T-helper 1 cell treated with Interleukin-12 subunit alpha and Interleukin-12 subunit beta and Interleukin-4 antibody, amounts not matched to agents 30 μg/mL and 1 μg/mL, for 36 hours (primary cell): ENCODE measurements around the gene GTF2I.
"Not testable (repeated sequence)": the region's sequence is repeated elsewhere in the genome, so short reads cannot be mapped to it uniquely, and the experiment has no call there.

Experiments used
- H3K27ac Mint-ChIP-seq: one replicate; pipeline ENCODE4 v1.8.0; 2021; ENCODE audit warnings: mild to moderate bottlenecking, mixed read lengths
- H3K27me3 Mint-ChIP-seq: one replicate; pipeline ENCODE4 v1.8.0; 2021; ENCODE audit warnings: low read depth, mixed read lengths
- H3K36me3 Mint-ChIP-seq: one replicate; pipeline ENCODE4 v1.8.0; 2021; ENCODE audit warnings: low read depth, mixed read lengths
- H3K4me1 Mint-ChIP-seq: one replicate; pipeline ENCODE4 v1.8.0; 2021; ENCODE audit warnings: low read depth, mixed read lengths
- H3K4me3 Mint-ChIP-seq: one replicate; pipeline ENCODE4 v1.8.0; 2021; ENCODE audit warnings: mild to moderate bottlenecking, moderate library complexity, mixed read lengths
- H3K9me3 Mint-ChIP-seq: one replicate; pipeline ENCODE4 v1.8.0; 2021; ENCODE audit warnings: mixed read lengths

Gene GTF2I

GRCh38 chr7:74770062-74770461 lies 112.5 kb downstream of the GTF2I start:
- not testable (repeated sequence) for H3K4me3 Mint-ChIP-seq, H3K9me3 Mint-ChIP-seq, H3K27me3 Mint-ChIP-seq, H3K27ac Mint-ChIP-seq, H3K4me1 Mint-ChIP-seq, H3K36me3 Mint-ChIP-seq

- H3K27ac Mint-ChIP-seq, result not testable (repeated sequence)
These were observed 114.6 kb downstream of the GTF2I start for GRCh38 chr7:74772093-74772492.

GRCh38 chr7:74773760-74774750 lies 116.5 kb downstream of the GTF2I start, which contains the start of gene NCF1:
Gene NCF1, plus strand, starts transcription at chr7:74774011. Its CDS starts 21 bp downstream, at chr7:74774032.
- H3K36me3 Mint-ChIP-seq, H3K27me3 Mint-ChIP-seq, H3K9me3 Mint-ChIP-seq, H3K4me1 Mint-ChIP-seq, H3K27ac Mint-ChIP-seq, H3K4me3 Mint-ChIP-seq: not testable (repeated sequence)

More at GRCh38 chr7:74772093-74772492, 114.6 kb downstream of the GTF2I start:
- not testable (repeated sequence) for H3K4me1 Mint-ChIP-seq, H3K36me3 Mint-ChIP-seq, H3K4me3 Mint-ChIP-seq, H3K9me3 Mint-ChIP-seq, H3K27me3 Mint-ChIP-seq

- not testable (repeated sequence) for H3K9me3 Mint-ChIP-seq, H3K27me3 Mint-ChIP-seq, H3K4me1 Mint-ChIP-seq, H3K36me3 Mint-ChIP-seq, H3K27ac Mint-ChIP-seq, H3K4me3 Mint-ChIP-seq
These were observed 117.6 kb downstream of the GTF2I start for GRCh38 chr7:74775111-74775510.

GRCh38 chr7:74779053-74779452 lies 121.5 kb downstream of the GTF2I start:
- not testable (repeated sequence) for H3K9me3 Mint-ChIP-seq, H3K4me3 Mint-ChIP-seq, H3K27ac Mint-ChIP-seq, H3K36me3 Mint-ChIP-seq, H3K27me3 Mint-ChIP-seq, H3K4me1 Mint-ChIP-seq

GRCh38 chr7:74781746-74782145 lies 124.2 kb downstream of the GTF2I start:
- H3K36me3 Mint-ChIP-seq, H3K27me3 Mint-ChIP-seq, H3K27ac Mint-ChIP-seq, H3K4me3 Mint-ChIP-seq, H3K9me3 Mint-ChIP-seq, H3K4me1 Mint-ChIP-seq: not testable (repeated sequence)

GRCh38 chr7:74783595-74783994 lies 126.1 kb downstream of the GTF2I start:
- not testable (repeated sequence) for H3K27me3 Mint-ChIP-seq, H3K9me3 Mint-ChIP-seq, H3K27ac Mint-ChIP-seq, H3K4me1 Mint-ChIP-seq, H3K4me3 Mint-ChIP-seq, H3K36me3 Mint-ChIP-seq

- not testable (repeated sequence) for H3K27ac Mint-ChIP-seq, H3K4me1 Mint-ChIP-seq, H3K4me3 Mint-ChIP-seq, H3K9me3 Mint-ChIP-seq, H3K27me3 Mint-ChIP-seq, H3K36me3 Mint-ChIP-seq
These were observed 131.0 kb downstream of the GTF2I start for GRCh38 chr7:74788369-74789150.

- H3K9me3 Mint-ChIP-seq, H3K4me3 Mint-ChIP-seq, H3K4me1 Mint-ChIP-seq, H3K27me3 Mint-ChIP-seq, H3K36me3 Mint-ChIP-seq, H3K27ac Mint-ChIP-seq: not testable (repeated sequence)
These were observed 131.8 kb downstream of the GTF2I start for GRCh38 chr7:74789200-74789736.

GRCh38 chr7:74797848-74798622 lies 140.5 kb downstream of the GTF2I start:
- H3K27me3 Mint-ChIP-seq, H3K9me3 Mint-ChIP-seq, H3K4me3 Mint-ChIP-seq, H3K36me3 Mint-ChIP-seq, H3K4me1 Mint-ChIP-seq, H3K27ac Mint-ChIP-seq: not testable (repeated sequence)

GRCh38 chr7:74798644-74799043 lies 141.1 kb downstream of the GTF2I start:
- not testable (repeated sequence) for H3K9me3 Mint-ChIP-seq, H3K4me3 Mint-ChIP-seq, H3K36me3 Mint-ChIP-seq, H3K4me1 Mint-ChIP-seq, H3K27ac Mint-ChIP-seq, H3K27me3 Mint-ChIP-seq
